ENCODE measurements around the gene FHOD3.

Gene FHOD3

GRCh38 chr18:36514778-36515177 lies 217.3 kb downstream of the FHOD3 start:
- TF ChIP-seq MAX (IDR thresholded peaks at IDR 0.05; ENCODE audit: low read depth, low read length) (no peak), POLR2A (IDR thresholded peaks at IDR 0.05; ENCODE audit: extremely low read depth, insufficient read length) (no peak), CTCF (IDR thresholded peaks at IDR 0.05; ENCODE audit: low read depth, low read length) (no peak), MYC (IDR thresholded peaks at IDR 0.05; ENCODE audit: low read depth, low read length) (no peak)
- no peak overlapping the region for H3K4me3 ChIP-seq (ENCODE audit: low read depth, low read length)
- no peak for DNase-seq (ENCODE audit: low read depth)

GRCh38 chr18:36516258-36516657 lies 218.7 kb downstream of the FHOD3 start:
- no peak for TF ChIP-seq CTCF (IDR thresholded peaks at IDR 0.05; ENCODE audit: low read depth, low read length)
- TF ChIP-seq POLR2A (IDR thresholded peaks at IDR 0.05; ENCODE audit: extremely low read depth, insufficient read length), result no peak
- no peak for TF ChIP-seq MAX (IDR thresholded peaks at IDR 0.05; ENCODE audit: low read depth, low read length)
- TF ChIP-seq MYC (IDR thresholded peaks at IDR 0.05; ENCODE audit: low read depth, low read length), result no peak
- no peak overlapping the region for H3K4me3 ChIP-seq (ENCODE audit: low read depth, low read length)
- DNase-seq (ENCODE audit: low read depth), result no peak

GRCh38 chr18:36516726-36517125 lies 219.2 kb downstream of the FHOD3 start:
- TF ChIP-seq CTCF (IDR thresholded peaks at IDR 0.05; ENCODE audit: low read depth, low read length), result no peak
- no peak for TF ChIP-seq POLR2A (IDR thresholded peaks at IDR 0.05; ENCODE audit: extremely low read depth, insufficient read length)
- TF ChIP-seq MYC (IDR thresholded peaks at IDR 0.05; ENCODE audit: low read depth, low read length), result no peak
- TF ChIP-seq MAX (IDR thresholded peaks at IDR 0.05; ENCODE audit: low read depth, low read length), result no peak
- DNase-seq (ENCODE audit: low read depth), result no peak
- H3K4me3 ChIP-seq (ENCODE audit: low read depth, low read length), result no peak overlapping the region

GRCh38 chr18:36518839-36519238 lies 221.3 kb downstream of the FHOD3 start:
- no peak for TF ChIP-seq CTCF (IDR thresholded peaks at IDR 0.05; ENCODE audit: low read depth, low read length)
- no peak for TF ChIP-seq MAX (IDR thresholded peaks at IDR 0.05; ENCODE audit: low read depth, low read length)
- no peak for TF ChIP-seq POLR2A (IDR thresholded peaks at IDR 0.05; ENCODE audit: extremely low read depth, insufficient read length)
- TF ChIP-seq MYC (IDR thresholded peaks at IDR 0.05; ENCODE audit: low read depth, low read length), result no peak
- peak; percentile 9 for DNase-seq (ENCODE audit: low read depth)
- H3K4me3 ChIP-seq (ENCODE audit: low read depth, low read length), result no peak overlapping the region

GRCh38 chr18:36519358-36519757 lies 221.8 kb downstream of the FHOD3 start:
- TF ChIP-seq POLR2A (IDR thresholded peaks at IDR 0.05; ENCODE audit: extremely low read depth, insufficient read length) (no peak), CTCF (IDR thresholded peaks at IDR 0.05; ENCODE audit: low read depth, low read length) (no peak), MAX (IDR thresholded peaks at IDR 0.05; ENCODE audit: low read depth, low read length) (no peak), MYC (IDR thresholded peaks at IDR 0.05; ENCODE audit: low read depth, low read length) (no peak)
- peak; percentile 69 for DNase-seq (ENCODE audit: low read depth)
- no peak overlapping the region for H3K4me3 ChIP-seq (ENCODE audit: low read depth, low read length)

- no peak overlapping the region for H3K4me3 ChIP-seq (ENCODE audit: low read depth, low read length)
These were observed 225.0 kb downstream of the FHOD3 start for GRCh38 chr18:36522509-36522908.

More at GRCh38 chr18:36522509-36522908, 225.0 kb downstream of the FHOD3 start:
- no peak for TF ChIP-seq CTCF (IDR thresholded peaks at IDR 0.05; ENCODE audit: low read depth, low read length)
- no peak for TF ChIP-seq POLR2A (IDR thresholded peaks at IDR 0.05; ENCODE audit: extremely low read depth, insufficient read length)
- no peak for TF ChIP-seq MYC (IDR thresholded peaks at IDR 0.05; ENCODE audit: low read depth, low read length)
- TF ChIP-seq MAX (IDR thresholded peaks at IDR 0.05; ENCODE audit: low read depth, low read length), result no peak
- DNase-seq (ENCODE audit: low read depth), result no peak
